ENCODE measurements around the gene NEDD8. TPM values are rescaled to one million over a fixed set of nuclear protein-coding genes. Genes with fewer than 3 reads are reported as not detected.

The NEDD8 gene
- total RNA-seq, 4 donors from 2014 or later = 42.2 to 113 (median 69.9) TPM

- H3K27me3 ChIP-seq = no peaks in the 10 kb centered on the region
- peaks cover 0 to 18% (median 0%) of the 10 kb centered on the region in 4 donors for H3K36me3 ChIP-seq
- peak overlapping the region; percentile 93 to 98 (median 97) for H3K27ac ChIP-seq
- TF ChIP-seq EP300 (IDR thresholded peaks at IDR 0.05; ENCODE audit: low read depth) = no peak
- TF ChIP-seq POLR2A (IDR thresholded peaks at IDR 0.05) = no peak
- no peak for TF ChIP-seq CTCF (IDR thresholded peaks at IDR 0.05)
- TF ChIP-seq POLR2AphosphoS5 (IDR thresholded peaks at IDR 0.05) = no peak
- DNase-seq = no peak
- in situ Hi-C loops (cut with MboI; ENCODE audit: low pct_ligation_motif_present in 1 of 4, low pct_unique_long_range_greater_than_20kb in 1 of 4, low sequenced_read_pairs in 3 of 4) = no loop called here
- H3K4me1 ChIP-seq = peaks cover 0 to 15% (median 2%) of the 10 kb centered on the region in 4 donors
- 16% methylated on average over 9 of the region's 13 CpGs; no CpG with 5 or more reads in 1 of the 2 donors for WGBS, 2 donors (ENCODE audit: low coverage in 1 of 2)
- H3K9me3 ChIP-seq = no peaks in the 10 kb centered on the region
- H3K4me3 ChIP-seq = peak overlapping the region; percentile 76 to 92 (median 86)
- intact Hi-C loops (cut with DNase I; ENCODE audit: low total_unique reads) = no loop called here
Observed at GRCh38 chr14:24270537-24271133, 38.5 kb upstream of the NEDD8 start.

- intact Hi-C loops (cut with DNase I; ENCODE audit: low total_unique reads) = no loop called here
- in situ Hi-C loops (cut with MboI; ENCODE audit: low pct_ligation_motif_present in 1 of 4, low pct_unique_long_range_greater_than_20kb in 1 of 4, low sequenced_read_pairs in 3 of 4) = no loop called here
- H3K27ac ChIP-seq = no peak overlapping the region
Observed at GRCh38 chr14:24269910-24270536, 37.9 kb upstream of the NEDD8 start.

GRCh38 chr14:24269368-24269767 is 37.2 kb upstream of the NEDD8 start:
- Histone ChIP-seq H3K4me1 (peaks cover 0 to 15% (median 2%) of the 10 kb centered on the region in 4 donors), H3K36me3 (peaks cover 0 to 18% (median 0%) of the 10 kb centered on the region in 4 donors), H3K27me3 (no peaks in the 10 kb centered on the region), H3K27ac (no peak overlapping the region), H3K4me3 (no peak overlapping the region), H3K9me3 (no peaks in the 10 kb centered on the region)
- WGBS, 2 donors (ENCODE audit: low coverage in 1 of 2) = 85 to 89% methylated on average over 4 to 8 of the region's 8 CpGs
- in situ Hi-C loops (cut with MboI; ENCODE audit: low pct_ligation_motif_present in 1 of 4, low pct_unique_long_range_greater_than_20kb in 1 of 4, low sequenced_read_pairs in 3 of 4) (no loop called here), intact Hi-C loops (cut with DNase I; ENCODE audit: low total_unique reads) (no loop called here)
- TF ChIP-seq EP300 (IDR thresholded peaks at IDR 0.05; ENCODE audit: low read depth) (no peak), POLR2A (IDR thresholded peaks at IDR 0.05) (no peak), POLR2AphosphoS5 (IDR thresholded peaks at IDR 0.05) (no peak), CTCF (IDR thresholded peaks at IDR 0.05) (no peak)
- no peak for DNase-seq

More at GRCh38 chr14:24269910-24270536, 37.9 kb upstream of the NEDD8 start:
- no peaks in the 10 kb centered on the region for H3K27me3 ChIP-seq
- WGBS, 2 donors (ENCODE audit: low coverage in 1 of 2) = 100% methylated on average over 11 of the region's 14 CpGs; no CpG with 5 or more reads in 1 of the 2 donors
- no peak for DNase-seq
- H3K4me1 ChIP-seq = peaks cover 0 to 15% (median 2%) of the 10 kb centered on the region in 4 donors
- no peaks in the 10 kb centered on the region for H3K9me3 ChIP-seq
- peaks cover 0 to 18% (median 0%) of the 10 kb centered on the region in 4 donors for H3K36me3 ChIP-seq
- no peak for TF ChIP-seq CTCF (IDR thresholded peaks at IDR 0.05)
- no peak for TF ChIP-seq POLR2AphosphoS5 (IDR thresholded peaks at IDR 0.05)
- no peak for TF ChIP-seq EP300 (IDR thresholded peaks at IDR 0.05; ENCODE audit: low read depth)
- no peak for TF ChIP-seq POLR2A (IDR thresholded peaks at IDR 0.05)
- no peak overlapping the region for H3K4me3 ChIP-seq

- Histone ChIP-seq H3K36me3 (peaks cover 0 to 18% (median 0%) of the 10 kb centered on the region in 4 donors), H3K9me3 (no peaks in the 10 kb centered on the region), H3K27me3 (no peaks in the 10 kb centered on the region), H3K4me3 (no peak overlapping the region), H3K4me1 (peaks cover 0 to 15% (median 2%) of the 10 kb centered on the region in 4 donors), H3K27ac (no peak overlapping the region)
- DNase-seq = no peak
- TF ChIP-seq POLR2AphosphoS5 (IDR thresholded peaks at IDR 0.05) = no peak
- TF ChIP-seq EP300 (IDR thresholded peaks at IDR 0.05; ENCODE audit: low read depth) = no peak
- no peak for TF ChIP-seq CTCF (IDR thresholded peaks at IDR 0.05)
- TF ChIP-seq POLR2A (IDR thresholded peaks at IDR 0.05) = no peak
- in situ Hi-C loops (cut with MboI; ENCODE audit: low pct_ligation_motif_present in 1 of 4, low pct_unique_long_range_greater_than_20kb in 1 of 4, low sequenced_read_pairs in 3 of 4) (no loop called here), intact Hi-C loops (cut with DNase I; ENCODE audit: low total_unique reads) (no loop called here)
- 92 to 93% methylated on average over 7 to 9 of the region's 9 CpGs for WGBS, 2 donors (ENCODE audit: low coverage in 1 of 2)
Observed at GRCh38 chr14:24268225-24268624, 36.1 kb upstream of the NEDD8 start.

Data from transverse colon (tissue), 4 donors.